NCI-H187 (cell line): Measurements from ENCODE around the gene GPR153.

Experiments used
- DNase-seq, 2 experiments: peaks; one replicate each; lab custom pipeline; 2025; lab: John Stamatoyannopoulos, UW

The GPR153 gene

GRCh38 chr1:6287029-6287428 is 26.1 kb upstream of the GPR153 start:
- DNase-seq: no peak

- no peak for DNase-seq
These were observed 25.4 kb upstream of the GPR153 start for GRCh38 chr1:6286266-6286665.

- DNase-seq: no peak
These were observed 24.4 kb upstream of the GPR153 start for GRCh38 chr1:6285336-6285735.

- DNase-seq: no peak
These were observed 21.8 kb upstream of the GPR153 start for GRCh38 chr1:6282577-6283270.

GRCh38 chr1:6281511-6282402 is 20.9 kb upstream of the GPR153 start:
- no peak for DNase-seq

GRCh38 chr1:6280761-6281451 is 20.0 kb upstream of the GPR153 start:
- no peak for DNase-seq

- no peak for DNase-seq
These were observed 18.9 kb upstream of the GPR153 start for GRCh38 chr1:6279613-6280383.

GRCh38 chr1:6279066-6279465 is 18.2 kb upstream of the GPR153 start:
- DNase-seq: no peak

- no peak for DNase-seq
These were observed 17.4 kb upstream of the GPR153 start for GRCh38 chr1:6278263-6278662.

GRCh38 chr1:6276811-6277555 is 16.1 kb upstream of the GPR153 start:
- no peak for DNase-seq

GRCh38 chr1:6275826-6276782 is 15.2 kb upstream of the GPR153 start:
- DNase-seq: peak; percentile 25 to 90

GRCh38 chr1:6274622-6275139 is 13.8 kb upstream of the GPR153 start:
- no peak for DNase-seq

- DNase-seq: no peak
These were observed 13.2 kb upstream of the GPR153 start for GRCh38 chr1:6274102-6274501.

- DNase-seq: no peak
These were observed 12.5 kb upstream of the GPR153 start for GRCh38 chr1:6273380-6273891.

GRCh38 chr1:6272868-6273267 is 12.0 kb upstream of the GPR153 start:
- DNase-seq: no peak

- no peak for DNase-seq
These were observed 11.6 kb upstream of the GPR153 start for GRCh38 chr1:6272452-6272851.

GRCh38 chr1:6271554-6271953 is 10.7 kb upstream of the GPR153 start:
- DNase-seq: no peak

- no peak for DNase-seq
These were observed 10.1 kb upstream of the GPR153 start for GRCh38 chr1:6271006-6271405.

- no peak for DNase-seq
These were observed 9.5 kb upstream of the GPR153 start for GRCh38 chr1:6270401-6270800.
